GM21528 (cell line): ENCODE results near the gene THAP5.

Source experiments
- ATAC-seq: cut with Tn5 transposase; IDR thresholded peaks from one replicate; pipeline ENCODE4 v1.9.1; 2021; ENCODE audit warnings: mild to moderate bottlenecking, moderate library complexity; ENCODE audit not compliant: unreplicated experiment, low FRiP score

Gene THAP5

GRCh38 chr7:108569381-108570145 lies at the start of gene THAP5, which contains the start of gene DNAJB9:
THAP5 (minus strand) TSS chr7:108569706; CDS start chr7:108569569, 137 bp downstream.
DNAJB9 (plus strand) TSS chr7:108569874; CDS start chr7:108571727, 1,853 bp downstream.
- ATAC-seq: peak; percentile 97

- ATAC-seq: no peak
These were observed 48.5 kb upstream of the THAP5 start for GRCh38 chr7:108618056-108618455.

- ATAC-seq: no peak
These were observed 45.4 kb upstream of the THAP5 start for GRCh38 chr7:108614896-108615295.

GRCh38 chr7:108613949-108614381 lies 44.5 kb upstream of the THAP5 start:
- ATAC-seq: no peak

GRCh38 chr7:108613147-108613948 lies 43.8 kb upstream of the THAP5 start:
- peak; percentile 77 for ATAC-seq

- ATAC-seq: no peak
These were observed 41.8 kb upstream of the THAP5 start for GRCh38 chr7:108611268-108611667.

GRCh38 chr7:108609643-108610042 lies 40.1 kb upstream of the THAP5 start:
- ATAC-seq: no peak

- ATAC-seq: no peak
These were observed 36.2 kb upstream of the THAP5 start for GRCh38 chr7:108605559-108606201.

- no peak for ATAC-seq
These were observed 35.0 kb upstream of the THAP5 start for GRCh38 chr7:108604307-108605077.

GRCh38 chr7:108603656-108604306 lies 34.3 kb upstream of the THAP5 start:
- no peak for ATAC-seq

- no peak for ATAC-seq
These were observed 30.9 kb upstream of the THAP5 start for GRCh38 chr7:108600399-108600798.

GRCh38 chr7:108598914-108599580 lies 29.5 kb upstream of the THAP5 start:
- no peak for ATAC-seq

- no peak for ATAC-seq
These were observed 28.6 kb upstream of the THAP5 start for GRCh38 chr7:108598153-108598552.

- no peak for ATAC-seq
These were observed 27.1 kb upstream of the THAP5 start for GRCh38 chr7:108596560-108596959.

GRCh38 chr7:108592646-108593201 lies 23.2 kb upstream of the THAP5 start:
- no peak for ATAC-seq

GRCh38 chr7:108590606-108591005 lies 21.1 kb upstream of the THAP5 start:
- no peak for ATAC-seq

- ATAC-seq: no peak
These were observed 20.4 kb upstream of the THAP5 start for GRCh38 chr7:108589874-108590273.

- no peak for ATAC-seq
These were observed 19.7 kb upstream of the THAP5 start for GRCh38 chr7:108589199-108589598.

- ATAC-seq: no peak
These were observed 16.8 kb upstream of the THAP5 start for GRCh38 chr7:108586274-108586710.
